ENCODE data around the gene LYPLA2.
"Not testable (repeated sequence)": the region's sequence is repeated elsewhere in the genome, so short reads cannot be mapped to it uniquely, and the experiment has no call there.

LYPLA2 gene

DNA sequence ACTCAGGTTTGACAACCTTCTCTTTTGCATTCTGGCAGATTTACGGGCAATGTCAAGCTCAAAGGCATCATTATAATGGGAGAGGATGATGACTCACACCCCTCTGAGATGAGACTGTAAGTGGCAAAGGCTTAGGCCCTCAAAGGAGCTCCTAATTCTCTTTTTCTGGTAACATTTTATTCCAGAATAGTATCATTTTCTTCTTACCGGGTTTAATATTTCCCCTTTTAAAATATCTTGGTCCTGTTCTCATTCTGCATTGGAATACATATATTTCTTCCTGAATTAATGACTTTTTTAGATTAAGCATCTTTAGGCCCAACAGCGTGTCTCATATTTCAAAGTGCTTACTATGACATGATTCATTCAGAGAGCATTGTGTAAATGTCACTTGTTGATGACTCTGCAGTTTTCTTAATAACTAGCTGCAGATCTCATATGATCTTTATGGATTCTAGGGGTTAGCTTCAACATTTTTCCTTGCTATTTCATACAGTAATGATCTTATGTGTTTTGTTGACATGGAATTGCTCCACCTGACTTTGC lies 11.0 kb upstream of the LYPLA2 start:
- no peak for DNase-seq

DNA sequence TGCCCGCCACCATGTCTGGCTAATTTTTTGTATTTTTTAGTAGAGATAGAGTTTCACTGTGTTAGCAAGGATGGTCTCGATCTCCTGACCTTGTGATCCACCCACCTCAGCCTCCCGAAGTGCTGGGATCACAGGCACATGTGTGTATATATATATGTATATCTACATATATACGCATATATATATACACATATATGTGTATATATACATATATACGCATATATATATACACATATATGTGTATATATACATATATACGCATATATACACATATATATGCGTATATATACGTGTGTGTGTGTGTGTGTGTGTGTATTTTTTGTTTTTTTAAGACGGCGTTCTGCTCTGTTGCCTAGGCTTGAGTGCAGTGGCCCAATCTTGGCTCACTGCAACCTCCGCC lies 7.8 kb upstream of the LYPLA2 start:
- DNase-seq = not testable (repeated sequence)

DNA sequence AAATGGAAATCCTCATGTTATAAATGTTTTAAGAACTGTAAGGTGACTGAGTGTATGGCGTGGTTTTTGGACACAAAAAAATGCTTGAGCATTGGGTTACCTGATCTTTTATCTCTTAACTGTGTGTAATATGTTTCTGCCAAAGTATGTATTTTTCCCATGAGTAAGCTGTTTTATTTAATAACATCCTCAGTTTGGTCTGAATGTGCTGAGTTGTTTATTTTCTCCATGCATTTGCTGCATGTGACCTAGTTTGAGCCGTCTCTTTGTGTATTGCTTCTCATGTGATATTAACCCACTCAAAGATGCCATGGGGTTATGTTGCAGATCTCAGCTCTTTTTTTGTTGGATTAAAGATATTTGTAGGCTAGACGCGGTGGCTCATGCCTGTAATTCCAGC lies 6.1 kb upstream of the LYPLA2 start:
- DNase-seq = no peak

DNA sequence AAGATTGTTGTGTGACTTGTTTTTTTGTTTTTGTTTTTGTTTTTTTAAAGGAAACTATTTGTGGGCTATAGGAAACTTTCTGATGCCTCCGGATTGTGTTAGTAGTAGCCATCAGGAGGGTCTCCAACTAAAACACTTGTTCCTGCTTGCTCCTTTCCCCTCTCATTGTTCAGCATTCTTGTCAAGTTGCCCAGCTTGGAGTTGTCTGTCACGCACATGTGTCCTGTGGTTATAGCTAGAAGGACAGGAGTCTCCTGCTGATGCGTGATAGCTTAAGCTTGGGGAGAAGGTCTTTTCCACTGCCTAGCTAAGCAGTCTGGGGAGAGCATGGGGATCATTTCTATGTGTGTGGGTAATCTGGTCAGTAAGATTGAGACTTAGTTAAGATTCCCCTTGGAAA lies 3.2 kb upstream of the LYPLA2 start:
- no peak for DNase-seq

DNA sequence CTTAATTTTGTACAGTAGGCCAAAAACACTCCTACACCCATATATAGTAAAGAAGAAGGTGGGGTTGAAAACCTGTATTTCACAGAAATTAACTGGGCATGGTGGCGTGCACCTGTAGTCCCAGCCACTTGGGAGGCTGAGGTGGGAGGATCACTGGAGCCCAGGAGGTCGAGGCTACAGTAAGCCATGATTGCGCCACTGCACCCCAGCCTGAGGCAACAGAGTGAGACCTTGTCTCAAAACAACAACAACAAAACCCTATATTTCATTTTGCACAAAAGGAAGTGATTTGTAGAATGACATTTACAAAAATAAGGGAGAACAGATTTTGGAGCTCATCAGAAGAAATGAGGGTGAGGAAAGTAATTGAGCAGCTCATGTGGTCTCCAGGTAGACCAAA lies 2.2 kb upstream of the LYPLA2 start:
- DNase-seq = no peak

DNA sequence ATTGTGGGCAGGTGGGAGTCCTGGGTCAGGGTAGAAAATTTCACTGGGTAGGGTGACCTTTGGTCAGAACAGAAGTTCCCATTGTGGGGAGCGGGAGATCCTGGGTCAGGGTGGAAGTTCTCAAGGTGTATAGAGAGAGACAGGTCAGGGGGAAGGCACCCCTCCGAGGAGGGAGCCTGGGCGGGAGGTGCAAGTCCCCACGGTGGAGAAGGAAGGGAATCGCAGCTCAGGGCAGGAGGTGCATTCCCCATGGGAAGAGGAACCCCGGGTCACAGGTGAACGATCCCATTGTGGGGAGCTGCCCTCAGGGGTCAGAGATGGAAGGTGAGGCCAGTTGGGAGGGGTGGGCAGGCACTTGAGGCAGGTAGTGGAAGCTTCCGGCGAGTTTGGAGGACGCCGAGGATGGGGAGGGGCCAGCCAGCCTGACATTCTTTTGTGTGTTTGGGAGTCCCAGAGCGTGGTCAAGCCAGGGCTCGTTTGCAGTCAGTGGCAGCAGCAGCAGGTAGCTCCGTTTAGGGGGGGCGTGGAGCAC lies 637 bp downstream of the LYPLA2 start:
- peak in 1 of 2 experiments; percentile 38 for DNase-seq

DNA sequence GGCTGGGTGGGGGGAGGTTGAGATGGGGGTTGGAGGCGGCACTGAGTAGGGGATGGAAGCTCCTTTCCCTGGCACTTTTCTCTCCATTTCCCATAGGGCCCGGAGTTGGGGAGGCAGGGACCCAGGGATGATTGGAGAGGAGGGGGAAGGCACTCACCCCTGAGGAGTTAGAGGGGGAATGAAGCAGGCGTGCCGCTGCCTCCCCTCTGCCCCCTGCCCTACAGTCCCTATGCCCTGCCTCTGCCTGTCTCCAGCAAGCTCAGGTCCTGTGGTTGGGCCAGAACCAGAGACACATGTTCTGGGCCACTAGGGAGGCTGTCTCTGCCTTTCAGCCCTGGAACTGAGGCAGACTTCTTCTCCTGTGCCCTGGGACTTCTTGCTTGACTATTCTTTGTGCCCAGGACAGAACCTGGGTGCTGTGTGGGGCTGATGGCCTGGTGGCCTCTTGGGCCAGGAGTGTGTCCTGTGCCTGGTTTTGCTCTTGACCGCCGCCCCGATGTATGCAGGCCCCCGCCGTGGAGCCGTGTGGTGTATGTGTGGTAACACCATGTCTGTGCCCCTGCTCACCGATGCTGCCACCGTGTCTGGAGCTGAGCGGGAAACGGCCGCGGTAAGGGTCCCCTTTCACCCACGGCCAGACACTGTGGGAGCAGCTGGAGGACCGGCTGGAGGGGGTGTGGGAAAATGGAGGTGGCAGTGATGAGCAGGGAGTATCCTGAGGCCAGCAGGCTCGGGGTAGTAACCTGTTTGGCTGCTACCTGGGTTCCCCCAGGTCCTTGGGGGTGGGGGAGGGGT lies 1.4 kb downstream of the LYPLA2 start:
- no peak for DNase-seq

DNA sequence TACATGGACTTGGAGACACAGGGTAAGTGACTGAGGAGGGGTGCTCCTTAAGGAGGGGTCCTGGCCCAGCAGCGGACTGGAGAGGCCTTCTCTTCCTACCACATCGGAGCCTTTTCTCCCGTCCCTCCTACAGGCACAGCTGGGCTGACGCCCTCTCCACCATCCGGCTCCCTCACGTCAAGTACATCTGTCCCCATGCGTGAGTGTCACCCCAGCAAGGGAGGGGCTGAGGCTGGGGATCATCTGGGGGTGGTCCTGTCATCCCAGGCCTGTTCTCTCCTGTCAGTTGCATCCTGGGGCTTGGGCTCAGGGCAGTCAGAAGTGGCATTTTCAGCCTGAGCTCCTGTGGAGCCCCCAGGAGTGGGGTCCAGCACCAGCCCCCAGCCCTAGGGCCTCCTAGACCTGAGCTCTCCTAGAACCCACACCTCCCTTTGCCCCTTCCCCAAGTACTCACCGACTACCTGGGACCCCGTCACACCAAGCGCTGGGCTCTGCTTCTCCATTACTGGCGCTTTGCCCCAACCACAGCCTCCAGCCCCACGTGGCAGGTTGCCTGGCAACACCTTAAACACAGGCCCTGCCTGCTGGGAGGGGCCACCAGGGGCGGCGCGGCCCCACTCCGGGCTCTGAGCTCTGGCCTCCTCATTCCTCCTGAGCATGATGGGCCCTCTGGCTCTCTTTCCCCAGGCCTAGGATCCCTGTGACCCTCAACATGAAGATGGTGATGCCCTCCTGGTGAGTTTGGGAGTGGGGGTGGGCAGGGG lies 2.3 kb downstream of the LYPLA2 start:
- peak in 1 of 2 experiments; percentile 40 for DNase-seq

DNA sequence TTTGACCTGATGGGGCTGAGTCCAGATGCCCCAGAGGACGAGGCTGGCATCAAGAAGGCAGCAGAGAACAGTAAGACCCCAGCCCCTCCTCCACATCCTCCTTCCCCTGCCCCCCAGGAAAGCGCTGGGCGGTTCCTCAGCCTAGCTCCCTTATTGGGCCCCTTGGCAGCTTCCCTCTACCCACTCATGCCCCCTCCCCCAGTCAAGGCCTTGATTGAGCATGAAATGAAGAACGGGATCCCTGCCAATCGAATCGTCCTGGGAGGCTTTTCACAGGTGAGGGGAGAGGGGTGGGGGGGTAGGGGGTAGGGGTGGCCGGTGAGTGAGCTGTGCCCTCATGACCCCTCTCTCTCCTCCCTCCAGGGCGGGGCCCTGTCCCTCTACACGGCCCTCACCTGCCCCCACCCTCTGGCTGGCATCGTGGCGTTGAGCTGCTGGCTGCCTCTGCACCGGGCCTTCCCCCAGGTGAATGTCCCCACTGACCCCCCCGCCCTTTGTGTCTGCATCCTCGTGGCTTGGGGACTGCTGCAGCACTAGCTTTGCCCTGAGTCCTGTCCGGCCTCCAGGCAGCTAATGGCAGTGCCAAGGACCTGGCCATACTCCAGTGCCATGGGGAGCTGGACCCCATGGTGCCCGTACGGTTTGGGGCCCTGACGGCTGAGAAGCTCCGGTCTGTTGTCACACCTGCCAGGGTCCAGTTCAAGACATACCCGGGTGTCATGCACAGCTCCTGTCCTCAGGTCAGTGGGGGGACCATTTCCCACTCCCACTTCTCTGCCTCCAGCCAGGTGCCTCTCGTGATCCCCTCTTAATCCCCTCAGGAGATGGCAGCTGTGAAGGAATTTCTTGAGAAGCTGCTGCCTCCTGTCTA lies 3.2 kb downstream of the LYPLA2 start:
- no peak for DNase-seq

DNA sequence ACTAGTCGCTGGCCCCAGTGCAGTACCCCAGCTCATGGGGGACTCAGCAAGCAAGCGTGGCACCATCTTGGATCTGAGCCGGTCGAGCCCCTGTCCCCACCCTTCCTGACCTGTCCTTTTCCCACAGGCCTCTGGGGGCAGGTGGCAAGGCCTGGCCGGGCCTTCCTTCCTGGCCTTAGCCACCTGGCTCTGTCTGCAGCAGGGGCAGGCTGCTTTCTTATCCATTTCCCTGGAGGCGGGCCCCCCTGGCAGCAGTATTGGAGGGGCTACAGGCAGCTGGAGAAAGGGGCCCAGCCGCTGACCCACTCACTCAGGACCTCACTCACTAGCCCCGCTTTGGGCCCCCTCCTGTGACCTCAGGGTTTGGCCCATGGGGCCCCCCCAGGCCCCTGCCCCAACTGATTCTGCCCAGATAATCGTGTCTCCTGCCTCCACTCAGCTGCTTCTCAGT lies 3.8 kb downstream of the LYPLA2 start:
- not testable (repeated sequence) for DNase-seq

DNA sequence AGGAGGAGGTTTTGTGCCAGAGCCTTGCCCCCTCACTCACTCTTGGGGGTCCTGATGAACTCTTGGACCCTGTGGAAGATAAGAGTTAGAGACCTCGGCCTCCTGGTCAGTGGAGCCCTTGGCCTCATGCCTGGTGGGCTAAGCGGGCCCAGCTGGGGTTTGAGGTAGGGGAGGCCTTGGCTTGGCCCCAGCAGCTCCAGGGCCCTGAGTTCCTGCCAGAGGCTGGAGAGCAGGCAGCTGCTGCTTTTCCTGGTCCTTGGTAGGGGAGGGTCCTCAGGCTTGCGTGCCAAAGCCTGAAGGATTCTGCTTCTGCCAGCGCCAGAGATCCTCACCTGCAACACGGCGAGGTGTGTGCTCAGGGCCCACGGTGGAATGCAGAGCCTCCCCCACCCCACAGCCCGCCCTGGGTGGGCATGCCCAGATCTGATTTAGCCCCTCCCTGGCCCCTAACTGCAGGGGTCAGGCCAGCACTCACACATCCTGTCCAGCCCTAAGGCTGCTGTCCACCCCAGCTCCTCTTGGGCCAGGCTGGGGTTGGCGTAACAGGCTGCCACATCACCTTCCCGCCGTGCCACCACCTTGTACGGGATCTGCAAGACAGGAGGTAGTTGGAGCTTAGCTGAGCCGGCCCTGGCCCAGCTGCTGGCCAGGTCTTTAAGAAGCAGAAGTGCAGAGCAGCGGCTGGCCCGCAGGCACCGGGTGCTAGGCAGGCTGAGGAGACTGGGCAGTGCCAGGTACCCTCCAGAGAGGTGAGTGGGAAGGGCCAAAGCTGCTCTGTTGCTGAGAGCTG lies 4.9 kb downstream of the LYPLA2 start:
- no peak for DNase-seq

DNA sequence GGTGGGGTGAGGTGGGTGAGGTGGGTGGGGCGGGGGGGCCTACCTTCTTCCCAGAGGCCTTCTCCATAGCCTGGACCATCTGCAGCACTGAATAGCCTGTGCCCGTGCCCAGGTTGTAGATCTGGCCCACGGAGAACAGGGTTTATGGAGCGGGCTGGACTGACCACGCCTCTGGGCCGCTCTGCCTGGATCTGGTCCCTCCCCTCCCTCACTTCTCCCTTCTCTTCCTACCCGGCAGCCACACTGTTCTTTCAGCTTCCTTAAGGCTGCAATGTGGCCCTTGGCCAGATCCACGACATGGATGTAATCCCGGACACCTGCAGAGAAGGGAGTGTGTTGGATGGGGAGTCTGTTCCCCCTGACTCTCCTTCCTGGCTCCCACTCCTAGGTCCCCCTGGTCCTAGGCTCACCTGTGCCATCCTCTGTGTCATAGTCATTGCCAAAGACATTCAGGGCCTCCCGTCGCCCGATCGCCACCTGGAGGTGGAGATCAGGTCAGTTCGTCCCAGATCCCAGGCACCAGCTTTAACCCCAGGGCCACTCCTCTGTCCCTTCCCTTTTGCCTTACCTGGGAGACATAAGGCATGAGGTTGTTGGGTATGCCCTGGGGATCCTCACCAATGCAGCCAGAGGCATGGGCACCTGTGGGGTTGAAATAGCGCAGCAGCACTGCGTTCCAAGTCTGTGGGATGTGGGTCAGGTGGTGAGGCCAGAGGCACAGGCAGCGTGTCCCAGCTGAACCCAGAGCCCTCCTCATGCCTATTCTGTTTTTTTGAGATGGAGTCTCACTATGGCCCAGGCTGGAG lies 5.7 kb downstream of the LYPLA2 start:
- DNase-seq = no peak

DNA sequence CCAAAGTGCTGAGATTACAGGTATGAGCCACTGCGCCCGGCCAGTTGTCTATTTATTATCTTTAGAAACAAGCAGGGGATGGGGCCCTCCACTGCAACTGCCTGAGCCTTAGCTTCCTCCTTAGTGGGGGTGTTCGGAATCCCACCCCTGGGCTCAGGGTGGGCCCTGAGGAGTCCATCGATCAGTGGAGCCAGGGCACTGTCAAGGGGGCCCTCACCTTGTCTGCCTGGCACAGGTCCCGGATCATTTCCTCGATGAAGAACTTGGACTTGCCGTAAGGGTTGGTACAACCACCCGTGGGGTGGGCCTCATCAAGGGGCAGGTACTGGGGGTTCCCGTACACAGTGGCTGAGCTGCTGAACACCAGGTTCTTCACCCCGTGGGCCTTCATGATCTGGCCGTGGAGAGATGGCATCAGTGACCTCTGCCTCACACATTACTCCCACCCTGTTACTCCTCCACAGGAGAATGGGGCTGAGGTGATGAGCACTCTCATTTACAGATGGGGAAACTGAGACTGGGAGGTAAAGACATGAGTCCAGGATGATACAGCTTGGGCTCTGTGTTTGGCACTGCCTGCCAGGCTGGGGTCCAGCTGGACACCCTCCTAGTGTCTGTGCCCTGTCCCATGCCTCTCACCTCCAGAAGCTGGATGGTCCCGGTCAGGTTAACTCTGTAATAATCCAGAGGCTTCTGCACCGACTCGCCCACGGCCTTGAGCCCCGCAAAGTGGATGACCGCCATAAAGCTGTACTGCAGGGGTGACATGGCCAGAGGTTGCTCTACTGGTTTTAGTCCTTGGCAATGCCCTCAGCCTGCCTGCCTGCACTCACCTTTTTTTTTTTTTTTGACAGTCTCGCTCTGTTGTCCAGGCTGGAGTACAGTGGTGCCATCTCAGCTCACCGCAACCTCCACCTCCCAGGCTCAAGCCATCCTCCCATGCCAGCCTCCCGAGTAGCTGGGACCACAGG lies 6.8 kb downstream of the LYPLA2 start:
- DNase-seq = no peak

DNA sequence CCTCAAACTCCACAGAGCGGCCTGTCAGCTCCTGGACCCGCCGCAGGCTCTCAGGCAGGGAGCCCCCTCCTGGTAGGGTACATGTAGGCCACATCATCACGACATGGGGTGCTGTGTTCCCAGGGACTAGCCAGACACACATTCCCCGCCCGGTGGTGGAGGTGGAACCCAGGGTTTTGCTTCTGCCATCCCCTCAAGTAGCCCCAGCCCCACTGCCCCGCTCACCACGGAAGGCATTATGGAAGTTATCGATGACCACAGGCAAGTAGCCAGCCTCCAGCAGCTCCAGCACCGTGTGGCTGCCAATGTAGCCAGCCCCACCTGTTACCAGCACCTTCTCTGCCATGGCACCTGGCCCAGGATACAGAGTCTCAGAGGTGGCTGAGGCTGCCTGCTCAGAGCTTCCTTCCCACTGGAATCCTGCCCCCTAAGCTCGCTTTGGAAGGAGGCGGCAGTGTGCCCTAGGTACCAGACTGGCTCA lies 7.8 kb downstream of the LYPLA2 start:
- DNase-seq = no peak

DNA sequence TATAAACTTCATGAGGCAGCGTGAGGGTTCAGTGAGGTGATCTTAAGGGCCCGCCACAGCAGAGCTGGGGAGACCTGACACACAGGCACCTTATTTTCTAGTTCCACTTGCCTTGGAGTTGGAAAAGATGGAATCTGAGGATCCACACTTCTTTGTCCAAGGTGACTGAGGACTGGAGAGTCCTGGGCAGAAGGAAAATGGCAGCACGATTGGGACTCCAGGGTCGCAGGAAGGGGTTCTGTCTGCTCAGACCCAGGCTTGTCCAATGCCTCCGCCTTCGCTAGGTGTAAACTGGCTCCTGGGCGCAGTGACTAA lies 8.3 kb downstream of the LYPLA2 start:
- DNase-seq = no peak

DNA sequence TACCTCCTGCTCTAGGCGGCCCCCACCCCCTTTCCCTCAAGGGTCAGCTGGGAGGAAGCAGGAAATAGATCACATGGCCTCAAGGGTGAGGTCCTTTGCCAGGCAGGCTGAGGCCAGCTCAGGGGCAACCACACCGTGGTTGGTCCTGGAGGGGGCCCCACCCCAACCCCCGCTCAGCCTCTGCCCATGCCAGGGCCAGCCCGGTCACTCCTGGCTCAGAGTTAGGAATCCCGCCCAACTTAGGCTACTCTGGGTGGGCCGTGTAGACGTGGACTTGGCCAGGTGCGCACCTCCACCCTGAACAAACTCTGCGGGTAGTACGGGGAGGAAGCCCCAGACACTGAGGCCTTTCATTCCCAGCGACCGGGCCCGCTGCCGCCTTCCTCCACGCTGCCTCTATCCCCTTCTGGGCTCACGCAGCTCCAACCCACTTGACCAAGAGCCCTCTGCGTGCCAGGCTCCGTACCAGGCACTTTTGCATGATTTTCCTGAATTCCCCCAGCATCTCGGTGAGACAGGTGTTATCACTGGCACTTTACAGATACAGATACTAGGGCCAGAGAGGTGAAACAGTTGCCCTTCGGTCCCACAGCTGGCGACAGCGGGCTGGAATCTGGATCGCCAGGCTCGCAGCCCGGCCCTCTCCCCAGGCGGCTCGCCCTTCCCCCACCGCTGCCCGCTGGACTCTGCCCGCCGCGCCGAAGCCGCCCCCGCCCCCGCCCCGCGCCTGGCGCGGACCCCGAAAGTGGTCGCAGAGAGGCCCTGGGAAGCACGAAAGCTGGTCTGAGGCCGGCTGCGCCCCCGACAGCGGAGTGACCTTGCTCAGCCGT lies 8.8 kb downstream of the LYPLA2 start:
- no peak for DNase-seq

DNA sequence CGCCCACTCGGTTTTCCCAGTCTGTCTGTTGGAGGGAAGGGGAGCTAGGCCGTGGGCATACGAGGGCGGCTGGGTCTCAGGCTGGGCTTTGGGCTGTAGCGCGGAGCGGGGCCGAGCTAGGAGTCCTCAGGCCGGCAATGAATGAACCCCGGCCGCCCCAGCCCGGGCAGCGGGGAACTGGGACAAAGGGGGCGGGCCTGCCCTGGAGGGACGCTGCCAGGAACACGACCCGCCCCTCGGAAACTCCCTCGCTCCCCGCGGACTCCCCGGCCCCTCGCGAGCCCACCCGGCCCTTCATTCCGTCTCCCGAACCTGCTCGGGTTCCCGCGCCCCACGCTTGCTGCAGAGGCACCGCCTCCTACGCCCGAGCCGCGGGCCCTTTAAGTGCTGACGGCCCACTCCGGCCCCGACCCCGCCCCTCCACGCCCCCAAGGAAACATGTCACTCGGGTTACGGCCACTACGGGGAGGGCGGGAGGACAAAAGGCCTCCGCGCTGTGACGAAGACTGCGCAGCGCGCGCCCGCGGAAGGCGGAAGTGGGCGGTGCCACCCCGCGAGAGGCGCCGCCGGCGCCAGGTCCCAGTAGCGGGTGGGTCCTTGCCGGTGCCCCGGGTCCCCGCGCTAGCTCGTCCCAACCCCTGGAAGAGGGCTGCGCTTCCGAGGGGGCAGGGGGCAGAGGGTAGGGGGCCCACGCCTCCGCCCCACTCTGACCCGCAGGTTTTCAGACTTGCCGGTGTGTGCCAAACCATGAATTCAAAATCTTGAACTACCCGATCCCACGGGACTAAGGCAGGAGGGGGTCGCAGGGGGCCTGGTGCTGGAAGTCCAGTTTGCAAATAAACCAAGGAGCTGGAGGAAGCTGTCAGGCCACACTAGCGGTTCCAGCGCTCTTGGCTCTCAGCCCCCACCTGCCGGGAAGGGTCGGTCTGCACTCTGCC lies 9.7 kb downstream of the LYPLA2 start, which contains the start of gene GALE:
GALE (minus strand) TSS at position 355 of the 938 bp plus-strand sequence. CDS start 1,747 bp downstream, outside the sequence.
- peak; percentile 96 to 97 for DNase-seq

Measured in NCI-H2081 (cell line).